Raji (cell line): Measurements from ENCODE around the gene UCKL1.

Experiments
- POLR2A ChIP-seq: IDR thresholded peaks from 2 replicates; pipeline ENCODE4 v1.6.1; 2011; ENCODE audit warnings: low read depth, low read length, control low read depth; ENCODE audit not compliant: insufficient read depth

Gene UCKL1

GRCh38 chr20:63942250-63942951, 13.8 kb downstream of the UCKL1 start:
- no peak for TF ChIP-seq POLR2A

- TF ChIP-seq POLR2A = no peak
These were observed 14.7 kb downstream of the UCKL1 start for GRCh38 chr20:63941282-63942081.

GRCh38 chr20:63940472-63941266, 15.5 kb downstream of the UCKL1 start:
- TF ChIP-seq POLR2A = no peak

GRCh38 chr20:63940071-63940471, 16.1 kb downstream of the UCKL1 start:
- TF ChIP-seq POLR2A = no peak

- TF ChIP-seq POLR2A = no peak
These were observed 16.9 kb downstream of the UCKL1 start for GRCh38 chr20:63939061-63939935.

GRCh38 chr20:63937596-63937995, 18.6 kb downstream of the UCKL1 start:
- no peak for TF ChIP-seq POLR2A

- no peak for TF ChIP-seq POLR2A
These were observed 20.8 kb downstream of the UCKL1 start for GRCh38 chr20:63935447-63935846.

GRCh38 chr20:63934271-63935068, 21.7 kb downstream of the UCKL1 start:
- no peak for TF ChIP-seq POLR2A

- TF ChIP-seq POLR2A = no peak
These were observed 22.6 kb downstream of the UCKL1 start for GRCh38 chr20:63933646-63934045.

GRCh38 chr20:63932606-63933160, 23.5 kb downstream of the UCKL1 start:
- no peak for TF ChIP-seq POLR2A

GRCh38 chr20:63931735-63932134, 24.5 kb downstream of the UCKL1 start:
- TF ChIP-seq POLR2A = no peak

- no peak for TF ChIP-seq POLR2A
These were observed 25.2 kb downstream of the UCKL1 start for GRCh38 chr20:63930971-63931553.

GRCh38 chr20:63929071-63929470, 27.1 kb downstream of the UCKL1 start:
- TF ChIP-seq POLR2A = no peak

GRCh38 chr20:63926298-63926697, 29.9 kb downstream of the UCKL1 start:
- no peak for TF ChIP-seq POLR2A

- TF ChIP-seq POLR2A = no peak
These were observed 32.0 kb downstream of the UCKL1 start for GRCh38 chr20:63924241-63924640.
